NCI-H187 (cell line): ENCODE measurements around the gene NCOA3.
A peak's percentile ranks its signal among the peaks of the same experiment; 100 is the strongest.

Experiments
- DNase-seq, 2 experiments: peaks; one replicate each; lab custom pipeline; 2025; lab: John Stamatoyannopoulos, UW

Gene NCOA3

DNA sequence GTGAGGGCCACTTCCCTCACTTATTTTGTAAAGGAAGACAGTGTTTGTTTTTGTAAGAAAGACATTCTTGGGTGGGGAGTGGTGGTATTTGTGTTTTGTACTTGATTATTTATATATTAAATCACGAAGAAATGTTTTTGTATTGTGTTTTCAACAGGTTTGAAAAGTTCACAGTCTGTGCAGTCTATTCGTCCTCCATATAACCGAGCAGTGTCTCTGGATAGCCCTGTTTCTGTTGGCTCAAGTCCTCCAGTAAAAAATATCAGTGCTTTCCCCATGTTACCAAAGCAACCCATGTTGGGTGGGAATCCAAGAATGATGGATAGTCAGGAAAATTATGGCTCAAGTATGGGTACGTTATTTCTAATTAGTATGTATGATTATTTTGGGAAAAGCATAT is 137.2 kb downstream of the NCOA3 start:
- DNase-seq, result no peak

DNA sequence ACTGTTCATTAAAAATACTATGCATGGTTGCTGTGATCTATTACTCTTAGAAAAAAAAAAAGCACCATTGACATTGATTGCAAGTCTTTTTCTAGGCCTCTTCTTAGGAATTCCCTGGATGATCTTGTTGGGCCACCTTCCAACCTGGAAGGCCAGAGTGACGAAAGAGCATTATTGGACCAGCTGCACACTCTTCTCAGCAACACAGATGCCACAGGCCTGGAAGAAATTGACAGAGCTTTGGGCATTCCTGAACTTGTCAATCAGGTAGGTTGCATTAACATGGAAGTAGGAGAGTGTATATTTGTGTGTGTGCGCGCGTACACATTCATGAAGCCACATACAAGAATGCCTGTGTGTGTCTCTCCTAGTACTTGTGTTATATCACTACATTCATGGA is 140.4 kb downstream of the NCOA3 start:
- no peak for DNase-seq

DNA sequence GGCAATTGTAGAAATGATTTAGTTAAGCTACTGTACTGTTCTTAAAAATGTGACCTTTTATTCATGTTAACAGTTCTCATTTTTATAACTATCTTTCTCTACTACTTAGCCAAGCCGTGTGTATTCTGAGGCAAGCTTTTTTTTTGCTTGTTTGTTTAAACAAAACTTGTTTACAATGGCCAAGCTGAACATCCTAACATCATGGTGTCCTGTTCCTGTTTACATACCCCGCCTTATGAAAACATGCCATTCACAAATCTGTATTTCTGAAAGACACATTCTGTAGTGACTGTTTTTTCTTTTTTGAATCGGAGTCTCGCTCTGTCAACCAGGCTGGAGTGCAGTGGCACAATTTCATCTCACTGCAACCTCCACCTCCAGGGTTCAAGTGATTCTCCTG is 140.9 kb downstream of the NCOA3 start:
- DNase-seq, result no peak

DNA sequence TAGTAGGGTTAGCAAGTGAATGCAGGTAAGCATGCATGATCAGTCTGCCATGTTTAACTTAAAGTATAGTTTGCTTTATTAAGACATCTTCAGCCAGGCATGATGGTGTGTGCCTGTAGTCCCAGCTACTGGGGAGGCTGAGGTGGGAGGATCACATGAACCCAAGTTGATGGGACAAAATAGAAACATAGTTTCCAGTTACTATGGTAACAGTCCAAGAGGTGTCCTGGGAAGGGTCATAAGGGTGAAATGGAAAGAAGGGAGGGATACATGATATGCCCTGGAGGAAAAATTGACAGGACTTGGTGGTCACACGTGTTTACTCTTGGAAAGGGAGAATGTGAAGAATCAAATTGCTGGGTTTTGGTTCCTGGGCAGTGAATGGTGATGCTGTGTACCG is 143.9 kb downstream of the NCOA3 start:
- DNase-seq, result no peak

DNA sequence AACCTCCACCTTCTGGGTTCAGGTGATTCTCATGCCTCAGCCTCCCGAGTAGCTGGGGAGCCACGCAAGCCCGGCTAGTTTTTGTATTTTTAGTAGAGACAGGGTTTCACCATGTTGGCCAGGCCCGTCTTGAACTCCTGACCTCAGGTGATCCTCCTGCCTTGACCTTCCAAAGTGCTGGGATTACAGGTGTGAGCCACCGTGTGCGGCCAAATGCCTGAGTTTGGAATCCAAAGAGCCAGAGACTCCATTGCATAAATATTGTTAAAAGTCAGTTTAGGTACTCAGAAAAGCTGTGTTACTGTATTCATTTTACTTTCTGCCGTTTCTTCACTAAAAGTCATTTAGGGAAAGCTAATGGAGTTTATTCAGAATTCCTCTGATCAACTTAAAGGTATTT is 146.3 kb downstream of the NCOA3 start:
- DNase-seq, result no peak

DNA sequence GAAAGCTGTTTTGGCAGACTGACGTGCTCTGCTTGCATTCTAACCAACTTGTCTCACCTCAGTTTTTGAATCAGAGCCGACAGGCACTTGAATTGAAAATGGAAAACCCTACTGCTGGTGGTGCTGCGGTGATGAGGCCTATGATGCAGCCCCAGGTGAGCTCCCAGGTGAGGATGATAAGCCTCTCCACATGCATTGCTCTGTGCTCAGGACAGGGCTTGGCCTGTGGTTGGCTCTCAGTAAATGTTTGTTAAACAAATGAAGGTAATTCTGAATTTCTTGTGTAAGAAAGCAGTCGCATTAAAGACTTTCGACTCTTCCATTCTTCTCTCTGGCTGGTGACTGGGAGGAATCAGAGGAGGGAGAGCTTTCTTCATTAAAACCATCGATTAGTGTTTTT is 147.3 kb downstream of the NCOA3 start:
- DNase-seq, result no peak

DNA sequence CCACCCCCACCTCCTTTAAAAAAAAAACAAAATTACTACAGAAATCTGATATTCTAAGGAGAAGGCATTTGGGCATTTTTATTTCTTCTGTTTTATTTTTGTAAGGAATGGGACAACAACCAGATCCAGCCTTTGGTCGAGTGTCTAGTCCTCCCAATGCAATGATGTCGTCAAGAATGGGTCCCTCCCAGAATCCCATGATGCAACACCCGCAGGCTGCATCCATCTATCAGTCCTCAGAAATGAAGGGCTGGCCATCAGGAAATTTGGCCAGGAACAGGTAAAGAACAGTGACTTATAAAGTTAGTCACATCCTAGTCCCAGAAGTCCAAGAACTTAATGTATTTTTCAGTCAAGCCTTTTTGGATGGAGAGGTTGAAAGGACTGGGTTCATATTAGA is 150.6 kb downstream of the NCOA3 start:
- DNase-seq, result no peak

DNA sequence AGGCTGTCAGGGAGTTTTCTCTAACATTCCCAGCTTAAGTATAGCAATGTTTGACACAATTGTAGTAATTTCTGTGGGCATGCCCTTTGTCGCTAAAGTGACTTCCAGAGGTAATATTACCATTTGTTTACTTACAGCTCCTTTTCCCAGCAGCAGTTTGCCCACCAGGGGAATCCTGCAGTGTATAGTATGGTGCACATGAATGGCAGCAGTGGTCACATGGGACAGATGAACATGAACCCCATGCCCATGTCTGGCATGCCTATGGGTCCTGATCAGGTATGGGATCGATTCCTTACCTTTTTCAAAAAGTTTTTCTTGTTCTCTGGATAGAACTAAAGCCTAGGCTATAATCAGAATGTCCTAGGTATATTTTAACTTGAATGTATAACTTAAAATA is 151.1 kb downstream of the NCOA3 start:
- DNase-seq, result no peak

DNA sequence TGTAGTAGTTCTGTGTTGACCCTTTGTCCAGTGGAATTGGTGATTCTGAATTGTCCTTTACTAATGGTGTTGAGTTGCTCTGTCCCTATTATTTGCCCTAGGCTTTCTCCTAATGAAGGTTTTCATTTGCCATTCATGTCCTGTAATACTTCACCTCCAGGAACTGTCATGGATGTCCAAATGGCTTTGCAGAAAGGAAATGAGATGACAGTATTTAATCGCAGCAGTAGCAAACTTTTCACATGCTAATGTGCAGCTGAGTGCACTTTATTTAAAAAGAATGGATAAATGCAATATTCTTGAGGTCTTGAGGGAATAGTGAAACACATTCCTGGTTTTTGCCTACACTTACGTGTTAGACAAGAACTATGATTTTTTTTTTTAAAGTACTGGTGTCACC is 152.2 kb downstream of the NCOA3 start:
- DNase-seq, result no peak

DNA sequence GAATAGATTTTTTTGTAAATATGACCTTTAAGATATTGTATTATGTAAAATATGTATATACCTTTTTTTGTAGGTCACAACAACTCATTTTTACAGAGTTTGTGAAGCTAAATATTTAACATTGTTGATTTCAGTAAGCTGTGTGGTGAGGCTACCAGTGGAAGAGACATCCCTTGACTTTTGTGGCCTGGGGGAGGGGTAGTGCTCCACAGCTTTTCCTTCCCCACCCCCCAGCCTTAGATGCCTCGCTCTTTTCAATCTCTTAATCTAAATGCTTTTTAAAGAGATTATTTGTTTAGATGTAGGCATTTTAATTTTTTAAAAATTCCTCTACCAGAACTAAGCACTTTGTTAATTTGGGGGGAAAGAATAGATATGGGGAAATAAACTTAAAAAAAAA is 152.7 kb downstream of the NCOA3 start:
- DNase-seq, result no peak

DNA sequence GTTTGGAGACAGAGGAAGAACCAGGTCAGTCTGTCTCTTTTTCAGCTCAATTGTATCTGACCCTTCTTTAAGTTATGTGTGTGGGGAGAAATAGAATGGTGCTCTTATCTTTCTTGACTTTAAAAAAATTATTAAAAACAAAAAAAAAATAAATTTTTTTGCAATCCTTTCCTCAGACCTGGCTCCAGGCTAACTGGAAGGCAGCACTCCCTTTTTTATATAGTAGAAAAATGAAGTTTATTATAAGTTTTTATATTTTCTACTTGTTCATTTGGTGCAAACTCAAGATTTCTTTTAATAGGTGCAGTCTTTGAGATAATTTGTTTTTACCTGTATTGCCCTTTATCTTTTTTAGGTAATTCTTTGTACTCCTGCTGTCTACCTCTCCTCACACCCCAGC is 153.9 kb downstream of the NCOA3 start:
- DNase-seq, result no peak

DNA sequence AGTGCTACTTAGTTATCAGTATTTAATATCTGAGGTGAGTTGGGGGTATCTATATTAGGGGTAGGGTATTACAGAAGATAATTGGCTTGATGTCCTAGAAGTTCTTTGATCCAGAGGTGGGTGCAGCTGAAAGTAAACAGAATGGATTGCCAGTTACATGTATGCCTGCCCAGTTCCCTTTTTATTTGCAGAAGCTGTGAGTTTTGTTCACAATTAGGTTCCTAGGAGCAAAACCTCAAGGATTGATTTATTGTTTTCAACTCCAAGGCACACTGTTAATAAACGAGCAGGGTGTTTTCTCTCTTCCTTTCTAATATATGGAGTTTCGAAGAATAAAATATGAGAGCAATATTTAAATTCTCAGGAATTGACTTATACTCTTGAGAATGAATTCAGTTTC is 154.6 kb downstream of the NCOA3 start:
- no peak for DNase-seq

DNA sequence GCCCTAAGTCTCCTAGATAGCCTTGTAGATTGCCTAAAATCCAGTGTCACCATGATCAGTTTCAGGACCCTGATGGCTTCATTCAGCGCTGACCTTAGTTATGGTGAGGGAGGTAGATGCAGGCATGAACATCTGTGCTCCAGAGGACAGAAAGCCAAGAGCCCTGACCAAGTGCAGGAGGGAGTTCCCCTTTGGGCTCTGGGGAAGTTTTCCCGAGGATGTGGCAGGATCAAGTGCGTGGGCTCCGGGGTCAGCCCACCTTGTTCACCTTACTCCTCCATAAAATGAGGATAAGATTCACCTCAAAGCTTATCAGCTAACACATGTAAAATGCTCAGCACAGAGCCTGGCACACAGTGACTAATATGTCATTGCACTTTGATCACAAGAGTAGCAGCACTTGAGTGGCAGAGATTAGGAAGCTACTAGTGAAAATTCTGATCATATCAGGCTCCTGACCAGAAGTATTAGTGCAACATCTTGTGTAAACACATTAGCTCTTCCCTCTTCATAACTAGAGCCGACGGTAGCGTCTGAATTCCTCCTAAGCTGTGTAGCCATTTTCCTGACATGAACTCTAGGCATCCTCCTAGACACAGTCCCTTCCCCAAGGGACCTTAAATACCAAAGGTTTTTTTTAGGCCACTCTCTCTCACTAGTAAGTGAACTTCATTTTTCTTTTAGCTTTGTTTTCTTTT is 158.4 kb downstream of the NCOA3 start:
- no peak for DNase-seq

DNA sequence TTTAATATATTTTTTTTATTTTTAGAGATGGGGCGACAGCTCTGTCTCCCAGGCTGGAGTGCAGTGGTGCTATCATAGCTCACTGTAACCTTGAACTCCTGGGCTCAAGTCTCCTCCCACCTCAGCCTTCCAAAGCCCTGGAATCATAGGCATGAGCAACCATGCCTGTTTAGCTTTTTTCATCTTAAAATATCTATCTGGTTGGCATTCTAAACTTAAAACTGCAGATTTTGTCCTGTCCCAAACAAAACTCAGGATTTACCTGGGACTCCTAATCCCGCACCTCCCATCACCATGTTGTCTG is 158.9 kb downstream of the NCOA3 start:
- DNase-seq, result no peak

DNA sequence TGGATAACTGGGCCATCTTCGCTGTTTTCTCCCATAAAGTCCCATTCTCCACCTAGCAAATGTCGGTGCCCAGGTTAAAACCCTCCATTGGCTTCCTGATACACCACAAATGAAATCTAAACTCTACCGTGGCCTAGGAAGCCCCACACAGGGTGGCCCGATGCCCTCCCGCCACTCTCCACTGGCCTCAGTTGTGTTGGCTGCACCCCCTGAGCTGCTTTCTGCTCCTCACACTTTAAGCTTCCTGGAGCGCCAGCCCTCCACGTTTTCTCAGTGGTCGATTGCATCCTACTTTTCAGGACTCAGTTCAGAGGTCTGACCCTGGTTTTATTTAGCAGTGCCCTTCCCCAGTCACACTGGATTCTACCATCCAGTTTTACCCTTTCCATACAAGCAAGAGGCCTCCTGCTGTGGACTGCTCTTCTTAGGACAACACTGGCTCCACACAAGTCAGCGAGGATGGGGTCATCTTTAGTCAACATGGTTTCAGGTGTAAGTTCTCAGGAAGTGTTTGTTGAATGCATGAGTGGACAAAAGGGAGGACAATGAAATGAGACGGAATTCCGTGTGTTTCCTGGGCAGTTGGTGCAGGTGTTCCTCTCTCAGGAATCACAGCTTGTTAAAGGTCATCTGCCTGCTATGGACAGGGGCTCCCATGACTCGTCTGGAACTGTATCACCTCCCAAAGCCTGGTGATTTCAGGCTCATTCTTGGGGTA is 159.5 kb downstream of the NCOA3 start:
- no peak for DNase-seq

DNA sequence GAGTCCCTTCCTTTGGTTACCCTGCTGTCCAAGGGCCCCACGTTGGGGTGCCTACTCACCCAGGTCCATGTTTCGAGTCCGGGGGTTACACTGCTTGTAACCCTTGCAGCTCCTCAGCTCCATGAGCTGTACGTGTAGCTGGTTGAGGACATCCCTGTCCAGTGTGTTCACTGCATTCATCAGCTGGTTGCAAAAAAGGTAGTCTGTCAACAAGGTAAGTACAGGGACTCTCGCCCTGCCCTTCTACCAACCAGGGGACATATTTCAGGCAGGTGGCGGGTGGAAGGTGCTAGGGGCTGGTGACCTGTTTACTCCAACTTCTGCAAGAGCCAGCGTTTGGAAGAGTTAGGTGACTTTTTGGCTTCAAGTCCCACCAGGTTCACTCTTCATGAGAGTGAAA is 160.0 kb downstream of the NCOA3 start:
- no peak for DNase-seq

DNA sequence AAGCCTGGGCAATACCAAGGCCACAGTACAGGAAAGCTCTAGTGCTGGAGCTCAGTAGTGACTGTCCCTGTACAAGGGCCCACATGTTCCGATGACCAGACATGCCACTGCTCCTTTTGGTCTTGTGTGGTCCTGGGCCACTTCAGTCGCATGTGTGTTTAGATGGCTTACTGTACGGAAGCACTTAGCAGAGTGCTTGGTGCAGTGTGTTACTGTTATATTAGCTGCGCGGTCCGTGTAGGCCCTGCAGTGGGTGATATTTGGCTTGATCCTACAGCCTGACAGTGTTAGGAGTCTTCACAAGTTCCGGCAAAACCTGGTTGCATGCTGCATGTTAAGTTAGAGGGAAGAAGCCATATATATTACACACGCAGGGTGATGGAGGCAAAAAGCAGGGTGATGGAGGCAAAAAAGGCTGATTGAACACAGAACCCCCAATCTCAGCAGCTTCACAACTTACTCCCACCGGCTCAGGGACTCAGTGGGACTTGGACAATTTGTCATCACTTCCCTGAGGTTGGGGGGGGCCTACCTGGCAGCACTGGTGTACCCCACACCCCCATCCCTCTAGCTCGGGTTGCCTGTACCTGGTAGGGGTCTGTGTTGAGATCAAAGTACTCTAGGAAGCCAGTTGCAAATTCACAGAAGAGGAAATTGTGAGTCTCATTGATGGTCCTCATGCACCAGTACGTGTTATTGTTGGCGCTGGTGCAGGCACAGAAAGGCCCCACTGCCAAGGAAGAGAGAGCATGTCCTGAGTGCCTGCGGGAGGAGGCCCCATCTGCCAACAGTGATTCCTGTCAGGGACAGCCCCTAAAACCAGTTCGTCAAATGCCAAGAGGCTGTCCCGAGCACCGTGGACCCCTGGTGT is 161.0 kb downstream of the NCOA3 start:
- no peak for DNase-seq

DNA sequence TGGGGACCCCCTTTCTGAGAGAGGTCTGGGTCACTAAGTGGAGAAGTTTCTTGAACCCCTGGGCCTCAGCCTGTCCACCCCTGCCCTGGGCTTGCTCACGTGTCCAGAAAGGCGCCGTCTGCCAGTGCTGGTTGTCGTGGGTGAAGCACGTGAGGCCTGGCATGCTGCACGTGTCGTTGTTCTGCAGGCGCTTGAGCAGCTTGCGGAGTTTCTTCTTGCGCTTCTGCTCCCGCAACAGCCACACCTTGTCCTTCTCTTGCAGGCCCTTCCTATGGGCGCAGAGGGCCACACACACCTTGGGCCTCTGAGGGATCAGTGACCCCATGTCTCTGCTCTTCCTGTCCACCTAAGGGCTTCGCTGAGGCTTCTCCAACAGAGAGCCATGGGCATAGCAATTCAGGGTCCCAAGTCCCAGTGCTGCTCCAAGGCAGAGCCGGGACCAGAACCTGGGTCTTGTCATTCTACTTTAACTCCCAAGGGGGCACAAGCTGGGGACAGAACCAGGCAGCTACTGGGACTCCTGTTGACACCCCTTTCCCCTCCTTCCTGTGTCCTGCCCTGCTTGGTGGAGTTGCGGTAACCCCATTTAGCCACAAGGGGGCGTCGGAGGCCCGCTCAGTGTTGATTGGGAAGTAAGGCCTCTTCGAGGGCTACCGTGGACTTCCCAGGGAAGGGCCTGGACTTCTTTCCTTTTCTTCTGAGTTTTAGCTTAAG is 161.8 kb downstream of the NCOA3 start:
- peak; percentile 42 to 45 for DNase-seq

DNA sequence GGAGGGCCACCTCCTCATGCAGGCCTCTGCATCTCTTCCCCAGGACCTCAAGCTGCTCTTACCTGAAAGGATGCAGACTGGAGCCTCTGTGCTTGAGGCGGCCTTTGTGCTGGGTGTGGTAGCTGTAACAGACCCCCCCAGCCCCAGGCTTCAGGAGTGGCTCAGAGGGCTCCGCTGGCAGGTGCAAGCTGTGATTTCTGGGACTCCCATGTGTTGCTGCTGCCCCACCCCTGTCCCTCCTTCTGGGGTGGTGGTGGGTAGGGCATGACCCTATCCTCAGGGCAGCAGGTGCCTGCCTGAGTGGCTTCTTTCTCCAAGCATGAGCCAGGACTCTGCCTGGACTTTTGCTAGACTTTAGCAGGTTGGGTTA is 162.4 kb downstream of the NCOA3 start:
- DNase-seq, result no peak

DNA sequence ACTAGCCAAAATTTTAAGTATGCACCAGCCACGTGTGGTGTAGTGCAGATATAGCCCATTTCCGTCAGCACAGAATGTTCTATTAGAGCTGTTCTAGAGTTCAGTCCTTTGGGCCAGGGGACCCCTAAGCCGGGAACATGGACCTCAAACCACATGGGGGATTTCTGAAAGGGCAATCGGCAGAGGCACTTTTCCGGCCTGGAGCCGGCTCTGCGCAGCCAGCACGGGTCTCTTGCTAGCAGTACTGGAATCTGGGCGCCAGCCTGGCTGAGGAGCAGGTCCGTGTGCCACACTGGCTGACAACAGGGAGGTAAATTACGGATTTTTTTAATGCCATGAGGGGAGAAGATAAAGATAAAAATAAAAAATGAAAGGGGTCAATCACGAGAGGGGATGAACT is 163.1 kb downstream of the NCOA3 start:
- no peak for DNase-seq

DNA sequence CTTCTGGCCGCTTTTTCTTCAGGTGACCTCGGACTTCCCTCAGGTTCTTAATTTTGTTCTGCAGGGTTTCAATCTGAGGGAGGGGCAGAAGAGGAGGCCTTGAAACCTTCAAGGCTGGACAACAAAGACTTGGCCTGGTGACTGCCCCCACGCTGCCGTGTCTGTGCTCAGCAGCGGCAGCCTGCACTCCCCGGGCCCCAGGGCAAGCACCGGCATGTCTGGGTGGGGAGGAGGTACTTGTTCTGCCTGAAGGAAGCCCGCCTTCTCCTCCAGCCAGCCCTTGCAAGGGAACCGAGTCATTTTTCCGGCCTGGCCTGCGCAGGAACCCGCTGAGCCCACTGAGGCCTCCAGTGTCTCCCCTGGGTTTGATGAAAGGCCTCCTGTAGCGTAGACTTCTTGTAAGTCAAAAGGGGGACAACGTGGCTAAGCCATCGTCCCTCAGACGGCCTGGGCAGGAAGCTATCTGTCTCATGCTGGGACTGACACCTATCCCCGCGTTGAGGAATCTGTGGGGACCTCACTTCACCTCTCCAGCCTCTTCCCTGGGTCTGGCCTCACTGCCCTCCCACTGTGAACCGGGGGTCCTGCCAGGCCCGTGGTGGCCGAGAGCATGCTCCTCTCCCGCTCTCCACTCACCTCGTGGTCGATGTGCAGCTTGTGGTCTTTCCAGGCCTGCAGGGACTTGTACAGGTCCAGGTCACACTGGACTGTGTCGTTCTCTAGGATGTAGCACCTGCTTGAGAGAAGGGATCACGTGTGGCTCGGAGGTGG is 163.7 kb downstream of the NCOA3 start:
- no peak for DNase-seq

DNA sequence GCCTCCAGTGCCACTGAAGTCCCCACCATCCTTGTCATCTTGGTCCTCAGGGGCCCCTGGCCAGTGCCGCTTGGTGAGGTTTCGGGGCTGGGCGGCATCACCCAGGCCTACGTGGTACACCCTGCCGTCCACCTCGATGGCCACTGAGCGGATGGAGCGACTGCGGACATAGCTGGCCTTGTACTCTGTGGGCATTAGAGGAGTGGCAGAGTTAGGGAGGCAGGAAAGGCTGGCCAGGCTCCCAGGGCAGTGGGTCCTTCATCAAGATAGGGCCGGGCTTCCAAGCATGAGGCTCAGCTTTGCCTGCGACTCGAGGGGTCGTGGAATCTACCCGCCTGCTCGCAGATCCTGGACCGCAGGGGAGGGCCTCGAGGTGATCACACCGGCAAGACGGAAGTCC is 164.6 kb downstream of the NCOA3 start:
- no peak for DNase-seq
